ENCODE results near the gene SNX9.
A peak's percentile ranks its signal among the peaks of the same experiment; 100 is the strongest.
"Not testable (repeated sequence)": the region's sequence is repeated elsewhere in the genome, so short reads cannot be mapped to it uniquely, and the experiment has no call there.

The SNX9 gene

DNA sequence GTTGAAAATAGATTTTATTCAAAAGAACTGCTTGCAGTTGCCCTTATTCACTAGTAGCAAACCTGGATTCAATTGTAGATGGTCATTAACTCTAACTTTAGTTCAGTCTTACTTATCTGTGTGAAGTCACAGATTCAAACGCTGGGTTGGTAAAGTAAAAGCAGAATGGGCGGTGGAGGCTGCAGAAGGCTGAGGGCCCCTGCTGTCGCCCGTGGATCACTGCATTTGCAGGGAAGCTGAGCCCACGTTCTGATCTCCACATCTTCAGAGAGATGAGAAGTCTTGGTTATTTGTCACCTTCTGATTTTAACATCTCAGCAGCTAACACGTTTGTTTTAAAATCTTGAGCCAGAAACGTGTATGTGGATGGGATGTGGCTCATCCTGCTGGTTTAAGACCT, 75.1 kb downstream of the SNX9 start:
- no peak for DNase-seq (ENCODE audit: low read depth)
- H3K4me3 ChIP-seq (ENCODE audit: low read length) = no peak overlapping the region
- TF ChIP-seq CTCF (IDR thresholded peaks at IDR 0.05; ENCODE audit: insufficient read depth, low read depth, low read length, missing control alignments) = no peak

GRCh38 chr6:157898640-157899039, 75.6 kb downstream of the SNX9 start:
- no peak overlapping the region for H3K4me3 ChIP-seq (ENCODE audit: low read length)
- TF ChIP-seq CTCF (IDR thresholded peaks at IDR 0.05; ENCODE audit: insufficient read depth, low read depth, low read length, missing control alignments) = no peak

DNA sequence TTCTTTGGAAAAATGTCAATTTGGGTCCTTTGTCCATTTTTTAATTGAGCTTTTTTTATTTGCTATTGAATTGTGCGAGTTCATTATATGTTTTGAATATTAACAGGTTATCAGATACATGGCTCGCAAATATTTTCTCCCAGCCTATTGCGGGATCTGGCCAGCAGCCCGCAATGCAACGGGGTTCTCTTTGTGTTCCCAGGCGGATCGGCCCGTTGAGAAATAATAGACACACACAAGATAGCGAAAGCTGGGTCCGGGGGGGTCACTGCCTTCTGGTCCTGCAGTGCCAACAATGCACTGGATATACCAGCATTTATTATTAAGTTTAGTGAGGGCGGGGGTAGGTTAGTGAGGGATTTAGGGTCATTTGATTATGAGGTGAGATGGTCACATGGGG, 77.2 kb downstream of the SNX9 start:
- H3K4me3 ChIP-seq (ENCODE audit: low read length); DNase-seq (ENCODE audit: low read depth): not testable (repeated sequence)

More at GRCh38 chr6:157898640-157899039, 75.6 kb downstream of the SNX9 start:
- DNase-seq (ENCODE audit: low read depth) = no peak

- not testable (repeated sequence) for H3K4me3 ChIP-seq (ENCODE audit: low read length)
- peak; percentile 14 for DNase-seq (ENCODE audit: low read depth)
These were observed 77.7 kb downstream of the SNX9 start for GRCh38 chr6:157900751-157901150.

DNA sequence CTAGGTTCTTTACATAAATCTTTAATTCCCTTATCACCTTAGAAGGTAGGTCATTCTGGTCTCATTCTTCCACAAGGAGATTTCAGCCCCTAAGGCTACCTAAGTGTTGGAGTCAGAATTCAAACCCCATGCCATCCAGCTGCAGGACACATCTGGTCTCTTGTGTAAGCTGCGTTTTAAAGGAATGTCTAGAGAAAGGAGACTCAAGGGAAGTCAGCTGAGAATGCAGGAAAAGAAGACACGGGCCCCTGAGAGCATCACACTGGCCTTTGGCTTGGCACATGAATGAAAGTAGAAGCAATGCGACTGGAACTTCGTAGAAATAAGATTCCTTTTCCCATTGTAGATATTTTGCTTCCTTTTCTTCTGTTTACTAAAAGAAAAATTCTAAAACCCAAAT, 82.0 kb downstream of the SNX9 start:
- H3K4me3 ChIP-seq (ENCODE audit: low read length) = no peak overlapping the region
- TF ChIP-seq CTCF (IDR thresholded peaks at IDR 0.05; ENCODE audit: insufficient read depth, low read depth, low read length, missing control alignments) = no peak
- no peak for DNase-seq (ENCODE audit: low read depth)

GRCh38 chr6:157905590-157906342, 82.7 kb downstream of the SNX9 start:
- DNase-seq (ENCODE audit: low read depth) = no peak
- TF ChIP-seq CTCF (IDR thresholded peaks at IDR 0.05; ENCODE audit: insufficient read depth, low read depth, low read length, missing control alignments) = no peak
- no peak overlapping the region for H3K4me3 ChIP-seq (ENCODE audit: low read length)

DNA sequence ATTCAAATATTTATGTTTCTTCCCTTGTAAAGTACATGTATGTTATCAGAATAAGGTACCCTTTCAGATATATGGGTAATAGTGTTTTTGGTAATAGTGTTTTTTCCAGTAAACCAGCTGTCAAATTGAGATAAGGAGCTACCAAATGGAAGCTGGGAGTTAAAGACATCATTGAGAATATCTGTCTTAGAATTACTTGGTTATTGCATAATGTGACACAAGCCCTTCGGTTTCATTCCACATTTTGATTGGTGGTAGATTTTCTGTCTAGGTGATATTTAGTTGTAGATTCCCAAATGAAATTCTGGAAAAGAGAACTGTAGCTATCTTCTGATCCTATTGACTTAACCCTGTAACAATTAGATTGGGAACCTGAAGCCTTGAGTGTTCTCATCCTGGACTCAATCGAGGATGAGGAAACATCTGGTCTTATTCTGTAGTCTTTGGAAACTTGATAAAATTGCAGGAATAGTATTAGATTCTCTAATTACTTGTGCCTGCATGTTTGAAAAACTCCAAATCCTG, 83.6 kb downstream of the SNX9 start:
- no peak for TF ChIP-seq CTCF (IDR thresholded peaks at IDR 0.05; ENCODE audit: insufficient read depth, low read depth, low read length, missing control alignments)
- DNase-seq (ENCODE audit: low read depth) = no peak
- no peak overlapping the region for H3K4me3 ChIP-seq (ENCODE audit: low read length)

DNA sequence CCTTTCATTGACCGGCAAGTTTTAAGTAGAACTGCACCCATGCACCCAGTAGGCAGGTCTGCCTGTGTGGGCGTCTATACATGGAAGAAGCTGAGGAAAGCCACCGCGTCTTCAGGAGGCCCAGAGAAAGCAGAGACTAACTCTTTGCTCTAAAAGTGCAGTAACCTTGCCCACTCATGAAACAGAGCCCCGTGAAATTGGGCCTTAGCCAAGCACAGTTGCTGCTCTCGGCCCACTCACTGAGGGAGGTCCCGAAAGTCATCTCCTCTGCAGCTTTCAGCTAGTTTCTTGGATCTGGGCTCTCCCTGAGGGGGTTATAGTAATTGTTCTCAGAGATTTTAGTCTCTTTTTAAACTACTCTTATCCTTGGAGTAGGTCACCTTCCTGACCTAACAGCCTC, 84.6 kb downstream of the SNX9 start:
- TF ChIP-seq CTCF (IDR thresholded peaks at IDR 0.05; ENCODE audit: insufficient read depth, low read depth, low read length, missing control alignments) = no peak
- no peak overlapping the region for H3K4me3 ChIP-seq (ENCODE audit: low read length)
- DNase-seq (ENCODE audit: low read depth) = no peak
